GM04503 (cell line): ENCODE measurements around the gene C11orf21.

Experiments
- DNase-seq: peaks from one replicate; pipeline ENCODE4 v3.0.0-alpha.2; 2012; ENCODE audit warnings: low read depth

The C11orf21 gene

GRCh38 chr11:2320568-2321310 lies 19.0 kb upstream of the C11orf21 start:
- DNase-seq, result no peak

- DNase-seq, result no peak
Observed at GRCh38 chr11:2319791-2320472, 18.2 kb upstream of the C11orf21 start.

GRCh38 chr11:2318707-2319106 lies 17.0 kb upstream of the C11orf21 start:
- DNase-seq, result no peak

- no peak for DNase-seq
Observed at GRCh38 chr11:2318123-2318522, 16.4 kb upstream of the C11orf21 start.

GRCh38 chr11:2317354-2318050 lies 15.8 kb upstream of the C11orf21 start:
- no peak for DNase-seq

DNA sequence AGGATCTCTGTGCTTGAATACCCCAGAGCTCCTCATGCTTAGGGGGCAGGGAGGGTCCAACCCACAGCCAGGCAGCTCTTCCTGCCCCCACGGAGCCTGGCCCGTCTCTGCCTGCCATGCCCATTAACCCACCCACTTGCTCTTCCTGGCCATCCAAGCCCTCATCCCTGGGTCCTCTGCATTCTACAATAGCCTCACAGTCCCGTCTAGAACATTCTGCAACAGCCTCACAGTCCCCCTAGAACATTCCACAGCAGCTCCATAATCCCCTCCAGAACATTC lies 15.2 kb upstream of the C11orf21 start:
- DNase-seq, result no peak

GRCh38 chr11:2316169-2316962 lies 14.6 kb upstream of the C11orf21 start:
- DNase-seq, result no peak

GRCh38 chr11:2315395-2316168 lies 13.9 kb upstream of the C11orf21 start:
- no peak for DNase-seq

DNA sequence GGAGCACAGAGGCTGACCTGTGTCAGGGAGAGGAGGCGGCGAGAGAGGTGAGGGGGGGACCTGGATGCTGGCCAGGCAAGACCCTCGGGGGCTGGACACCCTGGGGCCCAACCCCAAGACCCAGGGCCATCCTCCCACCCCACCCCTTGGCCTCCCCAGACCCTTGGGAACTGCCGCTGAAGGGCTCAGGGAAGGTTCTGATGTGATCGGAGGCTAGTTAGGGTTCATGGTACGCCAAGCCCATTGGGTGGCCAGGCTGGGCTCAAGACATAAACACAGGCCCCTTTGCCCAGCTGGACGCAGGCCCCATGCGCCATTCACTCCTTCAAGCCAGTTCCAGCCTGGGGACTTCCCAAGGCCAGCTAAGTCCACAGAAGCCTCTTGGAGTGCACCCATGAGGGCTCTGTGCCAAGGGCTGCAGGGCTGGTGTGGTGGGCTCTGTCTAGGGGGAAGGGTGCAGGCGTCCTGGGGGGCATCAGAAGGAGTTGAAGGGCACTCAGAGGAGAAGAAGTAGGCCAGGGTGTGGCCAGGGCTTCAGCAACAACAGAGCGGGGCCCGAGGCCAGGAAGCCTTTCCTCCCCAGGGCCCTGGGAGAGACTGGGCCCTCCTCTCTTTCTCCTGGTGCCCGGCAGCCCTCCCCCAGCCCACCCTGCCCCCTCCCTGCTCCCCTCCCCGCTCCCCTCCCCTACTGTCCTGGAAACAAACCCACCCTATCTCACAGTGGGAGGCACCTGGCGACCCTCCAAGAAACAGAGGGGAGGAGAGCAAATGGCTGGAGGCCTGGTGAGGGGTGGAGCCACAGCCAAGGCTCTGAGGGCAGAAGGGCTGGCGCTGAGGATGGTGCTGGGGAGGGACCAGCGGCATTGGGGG lies 13.0 kb upstream of the C11orf21 start:
- peak; percentile 40 for DNase-seq

- no peak for DNase-seq
Observed at GRCh38 chr11:2314136-2314524, 12.4 kb upstream of the C11orf21 start.

DNA sequence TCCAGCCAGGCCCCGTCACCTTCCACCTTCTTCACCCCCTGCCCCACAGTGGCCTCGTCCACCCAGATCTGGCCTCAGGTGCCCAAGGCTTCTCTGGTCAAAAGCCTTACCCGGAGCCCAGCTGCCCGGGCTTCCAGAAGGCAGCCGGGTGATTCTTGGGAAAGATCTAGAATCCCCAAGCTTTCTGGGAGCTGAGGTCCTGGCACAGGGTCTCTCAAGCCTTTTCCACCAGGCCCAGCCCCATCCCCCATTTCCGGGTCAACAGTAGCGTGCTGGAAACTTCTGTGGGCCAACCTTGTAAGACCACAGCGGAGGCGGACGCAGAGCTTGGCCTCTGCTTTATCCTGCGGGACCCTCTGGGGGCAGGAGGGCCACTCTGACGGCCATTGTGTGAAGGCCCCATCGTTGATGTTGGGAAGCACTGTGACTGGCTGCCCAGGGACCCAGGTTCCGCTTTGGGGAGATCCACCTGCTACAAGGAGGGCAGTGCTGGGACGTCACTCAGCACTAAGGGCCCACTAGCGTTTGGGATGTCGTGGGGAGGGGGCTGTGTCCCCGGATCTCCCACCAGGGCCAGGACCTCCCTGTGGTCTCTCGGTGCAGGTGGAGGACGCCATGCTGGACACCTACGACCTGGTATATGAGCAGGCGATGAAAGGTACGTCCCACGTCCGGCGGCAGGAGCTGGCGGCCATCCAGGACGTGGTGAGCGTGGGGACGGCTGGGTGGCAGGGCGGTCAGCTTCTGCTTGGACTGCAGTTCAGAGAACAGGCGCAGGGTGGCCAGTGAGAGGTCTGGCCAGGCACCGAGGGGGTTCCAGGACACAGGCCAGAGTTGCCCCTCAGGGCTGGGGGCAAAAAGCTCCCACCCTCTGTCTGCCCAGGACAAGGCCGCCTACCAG lies 11.6 kb upstream of the C11orf21 start:
- DNase-seq, result no peak

- peak; percentile 43 for DNase-seq
Observed at GRCh38 chr11:2312232-2313042, 10.7 kb upstream of the C11orf21 start.

GRCh38 chr11:2311353-2312133 lies 9.8 kb upstream of the C11orf21 start:
- DNase-seq, result no peak

- no peak for DNase-seq
Observed at GRCh38 chr11:2310786-2311352, 9.2 kb upstream of the C11orf21 start.

DNA sequence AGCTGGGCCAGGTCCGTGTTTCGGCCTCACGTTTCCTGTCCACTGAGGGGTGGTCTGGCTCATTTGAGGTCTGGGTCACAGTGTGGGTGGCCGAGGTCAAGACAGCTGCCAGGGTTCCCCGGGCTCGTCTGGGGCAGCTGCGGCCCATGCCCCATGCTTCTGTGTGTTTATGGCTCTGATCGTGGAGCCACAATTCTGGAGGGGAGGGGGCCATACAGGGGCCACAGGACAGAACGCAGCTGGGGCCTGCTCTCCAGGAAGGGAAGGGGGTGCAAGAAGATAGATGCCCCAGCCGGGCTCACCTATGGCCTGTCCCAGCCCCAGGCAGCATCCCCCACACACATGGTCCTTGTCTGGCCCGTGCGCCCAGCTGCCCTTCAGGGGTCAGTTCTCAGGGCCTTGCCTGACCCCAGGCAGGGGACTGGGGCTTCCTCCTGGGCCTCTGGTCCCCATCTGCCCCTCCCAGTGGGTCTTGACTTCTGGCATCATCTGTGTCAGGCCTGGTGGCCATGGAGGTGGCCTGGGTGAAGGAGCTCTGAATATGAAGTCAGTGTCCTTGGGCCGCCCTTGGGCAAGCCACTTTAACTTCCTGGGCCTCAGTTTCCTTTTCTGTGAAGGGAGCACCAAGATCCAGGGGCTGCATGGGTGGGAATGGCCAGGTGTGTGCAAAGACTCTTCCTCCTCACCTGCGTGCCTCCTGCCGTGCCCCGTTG lies 8.5 kb upstream of the C11orf21 start:
- no peak for DNase-seq

DNA sequence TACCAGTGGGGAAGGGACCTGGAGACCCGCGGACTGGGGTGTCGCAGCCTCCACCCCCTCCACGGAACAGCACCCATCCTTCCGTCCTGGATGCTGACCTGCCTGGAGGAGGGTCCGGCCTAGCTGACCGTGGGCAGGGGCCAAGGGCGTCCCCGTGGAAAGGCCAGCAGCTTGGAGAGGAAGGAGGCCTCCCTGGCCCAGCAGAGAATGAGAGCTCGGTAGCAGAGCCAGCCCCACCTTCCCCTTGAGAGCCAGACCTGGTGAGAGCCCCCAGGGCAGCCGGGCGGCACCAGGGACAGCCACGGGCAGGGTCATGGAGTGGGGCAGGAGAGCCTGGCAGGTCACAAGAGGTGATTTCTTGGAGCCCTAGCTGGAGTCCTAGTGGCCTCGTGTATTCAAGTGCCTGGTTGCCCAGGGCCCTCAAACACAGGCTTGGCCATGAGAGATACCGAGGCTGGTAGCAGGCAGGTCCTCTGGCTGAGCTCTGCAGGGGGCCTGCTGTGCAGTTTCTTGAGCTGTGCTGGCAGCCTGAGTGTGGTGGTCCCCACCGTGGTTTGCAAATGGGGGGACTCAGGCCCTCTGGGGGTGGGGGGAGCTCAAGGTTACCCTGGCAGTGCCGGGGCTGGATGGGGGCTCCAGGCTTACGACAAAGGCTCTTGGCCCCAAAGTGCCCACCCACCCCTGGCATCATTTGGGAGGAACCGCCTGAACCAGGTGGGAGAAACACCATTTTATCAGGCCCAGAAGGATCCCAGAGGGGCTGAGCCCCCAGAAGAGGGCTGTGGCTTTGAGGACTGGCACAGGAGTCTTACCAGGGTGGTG lies 7.7 kb upstream of the C11orf21 start:
- no peak for DNase-seq
